ENCODE results near the gene AUTS2.
"Not testable (repeated sequence)": the region's sequence is repeated elsewhere in the genome, so short reads cannot be mapped to it uniquely, and the experiment has no call there.

AUTS2 gene

GRCh38 chr7:70578131-70578530, 979.9 kb downstream of the AUTS2 start:
- DNase-seq, result no peak

- DNase-seq, result no peak
Measured at GRCh38 chr7:70579397-70580097, 981.3 kb downstream of the AUTS2 start.

DNA sequence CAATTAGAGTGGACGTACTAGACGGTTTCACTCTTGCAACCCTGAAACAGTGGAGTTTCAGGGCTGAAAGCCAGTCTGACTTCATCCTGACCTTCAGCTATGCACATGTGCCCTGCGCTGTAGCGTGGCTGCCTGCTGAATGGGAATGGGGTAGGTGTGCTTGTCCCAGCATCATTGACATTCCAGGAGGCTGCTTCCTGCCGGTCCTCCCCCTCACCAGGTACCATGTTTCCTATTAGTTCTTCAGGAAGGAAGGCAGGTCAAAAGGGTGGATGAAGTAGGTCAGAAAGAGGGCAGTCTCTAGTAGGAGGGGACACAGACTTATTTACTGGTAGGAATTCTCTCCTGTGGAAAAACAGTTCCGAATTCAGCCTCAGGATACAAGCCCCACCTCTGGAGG, 981.9 kb downstream of the AUTS2 start:
- DNase-seq, result no peak

GRCh38 chr7:70582927-70583895, 984.9 kb downstream of the AUTS2 start:
- DNase-seq, result no peak

DNA sequence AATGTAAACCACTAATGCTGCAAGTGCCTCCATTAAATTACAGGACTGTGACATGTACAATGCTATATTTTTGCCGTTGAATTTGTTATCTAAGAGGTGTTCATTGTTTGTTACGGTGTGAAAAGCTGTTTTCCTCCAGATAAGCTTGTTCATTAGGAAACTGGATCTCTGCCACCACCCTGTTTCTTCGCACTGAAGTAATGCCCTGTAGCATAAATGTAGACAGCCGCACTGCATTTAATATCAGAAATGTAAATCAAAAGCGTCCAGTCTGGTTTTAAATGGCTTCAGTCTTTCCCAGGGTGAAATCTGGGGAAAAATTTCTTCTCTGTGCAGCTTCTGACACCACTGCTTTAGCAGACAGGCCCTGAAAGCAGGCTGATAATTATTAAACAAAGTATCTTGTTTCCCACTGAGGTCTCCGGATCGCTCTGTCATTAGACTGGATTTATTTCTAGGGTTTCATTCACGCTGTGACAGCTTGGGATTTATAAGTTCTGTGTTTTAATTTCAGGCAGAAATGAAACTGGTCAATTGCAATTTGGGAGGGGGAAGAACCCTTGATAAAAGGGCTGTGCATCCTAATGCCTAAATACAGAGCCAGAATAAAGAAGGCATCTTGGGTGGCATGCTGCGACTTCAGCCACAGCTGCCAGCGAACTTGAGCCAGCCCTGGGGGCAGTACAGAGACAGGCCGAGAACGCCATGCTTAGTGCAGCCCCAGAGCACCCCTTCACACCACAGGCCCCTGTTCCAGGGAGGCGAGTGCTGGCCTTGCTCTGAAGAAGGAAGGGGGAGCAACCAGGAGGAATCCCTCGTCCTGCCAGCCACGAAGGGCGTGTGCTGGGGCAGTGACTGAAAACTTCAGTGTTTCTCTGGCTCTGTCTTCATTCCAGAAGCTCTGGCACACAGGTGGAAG, 985.9 kb downstream of the AUTS2 start:
- no peak for DNase-seq

GRCh38 chr7:70585071-70585470, 986.8 kb downstream of the AUTS2 start:
- DNase-seq, result no peak

DNA sequence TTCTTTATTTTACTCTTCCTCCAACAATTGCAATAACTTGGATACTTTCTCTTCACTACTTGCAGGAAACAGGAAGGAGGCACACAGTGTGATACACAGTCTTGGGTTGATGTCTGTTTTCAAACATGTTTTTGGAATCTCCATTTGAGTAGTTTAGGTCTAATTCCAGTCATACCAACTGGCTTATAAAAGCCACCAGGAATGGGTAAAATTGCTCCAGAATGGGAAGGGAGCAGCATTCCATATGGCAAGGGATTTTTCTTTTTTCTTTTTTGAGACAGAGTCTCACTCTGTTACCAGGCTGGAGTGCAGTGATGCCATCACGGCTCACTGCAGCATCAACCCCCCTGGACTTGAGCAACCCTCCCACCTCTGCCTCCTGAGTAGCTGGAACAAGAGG, 988.5 kb downstream of the AUTS2 start:
- DNase-seq, result no peak

- no peak for DNase-seq
Measured at GRCh38 chr7:70587739-70588138, 989.5 kb downstream of the AUTS2 start.

- DNase-seq, result no peak
Measured at GRCh38 chr7:70588191-70588921, 990.1 kb downstream of the AUTS2 start.

DNA sequence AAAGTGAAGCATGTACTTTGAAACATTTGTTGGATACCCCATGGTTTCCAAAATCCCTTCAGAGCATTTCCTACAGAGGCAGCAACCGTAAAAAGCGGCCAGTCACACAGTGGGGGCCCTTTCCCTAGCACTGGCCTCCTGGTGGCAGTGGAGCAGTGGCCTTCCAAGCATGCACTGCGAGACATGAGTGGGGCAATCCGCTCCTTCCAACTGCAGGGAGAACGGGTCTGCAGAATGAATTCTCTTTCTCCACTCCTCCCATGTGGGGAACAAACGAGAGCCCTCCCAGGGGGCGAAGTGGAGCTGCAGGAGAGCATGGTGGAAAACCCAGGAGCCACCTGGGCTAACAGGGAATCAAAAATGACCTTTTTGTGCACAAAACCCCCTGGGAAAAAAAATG, 990.7 kb downstream of the AUTS2 start:
- no peak for DNase-seq

DNA sequence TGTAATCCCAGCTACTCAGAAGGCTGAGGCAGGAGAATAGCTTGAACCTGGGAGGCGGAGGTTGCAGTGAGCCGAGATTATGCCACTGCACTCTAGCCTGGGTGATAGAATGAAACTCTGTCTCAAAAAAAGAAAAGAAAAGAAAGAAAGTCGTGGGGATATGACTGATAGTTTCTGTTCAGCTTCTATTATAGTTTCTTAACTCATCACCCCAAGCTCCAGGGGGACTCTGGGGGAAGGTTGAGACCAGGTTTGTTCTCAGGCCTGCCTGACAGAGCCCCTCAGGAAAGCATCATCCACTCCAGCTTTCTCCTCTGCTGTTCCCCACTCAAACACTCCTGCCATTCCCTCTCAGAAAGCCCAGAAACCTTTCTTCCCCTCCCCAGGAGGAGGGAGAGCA, 991.3 kb downstream of the AUTS2 start:
- DNase-seq, result no peak

DNA sequence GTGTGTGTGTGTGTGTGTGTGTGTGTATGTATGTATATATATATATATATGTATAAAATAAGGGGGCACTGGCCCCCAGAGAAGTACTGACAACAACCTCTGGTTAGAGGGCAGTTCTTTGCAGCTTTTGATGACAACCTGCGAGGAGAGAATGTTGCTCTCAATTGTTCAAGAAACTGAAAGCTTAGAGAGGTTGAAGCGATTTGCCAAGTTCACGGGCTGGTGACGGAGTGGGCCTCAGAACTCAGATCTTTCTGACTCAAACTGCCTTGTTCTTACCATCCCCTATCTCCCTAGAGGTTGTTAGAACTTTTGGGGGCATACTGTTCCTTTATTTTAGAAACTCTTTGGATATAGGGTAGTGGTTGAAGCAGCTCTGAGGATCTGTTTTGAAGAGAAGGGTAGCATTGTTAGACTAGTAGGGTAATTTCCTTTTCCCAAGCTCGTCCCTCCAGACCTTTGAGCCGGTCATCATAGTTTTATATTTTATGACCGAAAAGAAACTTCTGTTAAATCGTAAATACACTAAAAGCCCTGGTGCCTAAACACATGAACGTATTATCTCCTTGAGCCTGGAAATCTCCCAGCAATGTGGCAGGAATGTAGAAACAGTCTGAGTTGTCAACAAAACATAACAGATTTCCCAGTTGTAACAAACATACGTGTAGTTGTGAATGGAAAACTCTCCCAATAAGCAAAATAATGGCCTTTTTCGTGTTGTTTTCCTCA, 992.0 kb downstream of the AUTS2 start:
- DNase-seq, result no peak

- no peak for DNase-seq
Measured at GRCh38 chr7:70591643-70592042, 993.4 kb downstream of the AUTS2 start.

DNA sequence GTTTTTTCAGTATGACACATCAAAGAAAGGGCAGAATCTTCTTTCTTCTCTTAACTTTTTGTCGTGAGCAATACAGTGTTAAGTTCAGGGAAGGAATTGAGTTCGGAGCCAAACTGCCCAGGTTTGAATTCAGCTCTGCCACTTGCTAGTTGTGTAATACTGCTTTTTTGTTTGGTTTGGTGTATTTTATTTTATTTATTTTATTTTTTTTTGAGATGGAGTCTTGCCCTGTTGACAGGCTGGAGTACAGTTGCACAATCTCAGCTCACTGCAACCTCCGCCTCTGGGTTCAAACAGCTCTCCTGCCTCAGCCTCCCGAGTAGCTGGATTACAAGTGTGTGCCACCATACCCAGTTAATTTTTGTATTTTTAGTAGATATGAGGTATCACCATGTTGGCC, 993.9 kb downstream of the AUTS2 start:
- DNase-seq, result no peak

DNA sequence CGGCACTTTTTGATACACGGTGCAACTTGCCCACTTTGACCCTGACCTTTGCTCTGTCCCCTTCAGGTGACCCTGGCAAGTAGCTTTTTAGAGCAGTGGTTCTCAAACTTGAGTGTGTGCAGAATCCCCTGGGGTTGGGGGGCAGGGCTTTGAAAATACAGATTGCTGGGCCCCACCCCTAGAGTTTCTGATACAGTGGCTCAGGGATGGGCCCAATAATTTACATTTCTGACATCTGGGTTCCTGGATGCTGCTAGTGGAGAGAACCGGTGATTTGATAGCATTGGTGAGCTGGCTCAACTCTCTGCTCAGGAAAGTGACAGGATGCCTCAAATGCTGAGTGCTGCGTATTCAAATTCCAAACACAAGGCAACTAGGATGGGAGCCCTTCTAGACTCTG, 995.9 kb downstream of the AUTS2 start:
- DNase-seq, result no peak

DNA sequence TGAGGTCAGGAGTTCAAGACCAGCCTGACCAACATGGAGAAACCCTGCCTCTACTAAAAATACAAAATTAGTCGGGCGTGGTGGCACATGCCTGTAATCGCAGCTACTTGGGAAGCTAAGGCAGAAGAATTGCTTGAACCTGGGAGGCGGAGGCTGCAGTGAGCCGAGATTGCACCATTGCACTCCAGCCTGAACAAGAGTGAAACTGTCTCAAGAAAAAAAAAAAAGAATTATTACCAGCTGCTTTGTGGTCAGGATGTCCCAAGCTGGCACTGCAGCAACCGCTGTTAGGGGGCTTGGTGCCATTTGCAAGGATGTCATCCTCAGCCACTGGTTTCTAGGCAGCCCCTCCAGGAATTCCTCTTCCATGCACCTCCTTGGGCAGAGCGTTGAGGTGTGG, 996.6 kb downstream of the AUTS2 start:
- not testable (repeated sequence) for DNase-seq

DNA sequence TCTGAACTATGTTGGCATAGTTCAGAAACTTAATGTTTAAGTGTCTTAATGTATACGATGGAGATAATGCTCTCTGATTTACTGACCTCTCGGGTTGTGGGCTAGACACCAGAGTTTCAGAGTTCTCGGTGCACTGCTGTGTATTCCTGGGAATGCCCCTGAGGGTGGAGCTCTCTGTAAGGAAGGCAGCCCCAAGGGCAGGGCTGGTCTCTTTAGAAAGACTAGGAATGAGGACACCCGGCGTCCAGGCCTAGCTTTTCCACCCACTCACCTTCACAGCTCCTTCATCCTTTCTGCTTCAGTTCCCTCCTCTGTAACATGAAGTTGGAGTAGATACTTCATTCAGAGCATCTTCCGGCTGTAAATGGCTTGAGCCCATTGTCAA, 997.1 kb downstream of the AUTS2 start:
- DNase-seq, result no peak

- peak; percentile 31 to 38 for DNase-seq
Measured at GRCh38 chr7:70595755-70596597, 997.7 kb downstream of the AUTS2 start.

DNA sequence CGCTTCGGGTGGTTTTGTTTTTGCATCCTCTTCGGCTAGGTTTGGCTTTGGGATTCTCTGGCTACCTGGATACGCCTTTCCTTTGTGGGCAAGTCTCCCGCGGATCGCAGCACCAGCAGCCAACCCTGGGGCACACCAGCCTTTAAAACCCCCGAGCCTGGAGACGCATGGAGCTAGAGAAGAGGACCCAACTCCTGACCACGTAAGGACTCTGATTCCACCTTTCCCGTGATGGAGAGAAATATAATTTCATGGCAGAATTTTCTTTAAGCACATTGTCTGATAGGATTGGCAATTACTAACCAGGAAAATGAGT, 998.3 kb downstream of the AUTS2 start:
- no peak for DNase-seq

DNA sequence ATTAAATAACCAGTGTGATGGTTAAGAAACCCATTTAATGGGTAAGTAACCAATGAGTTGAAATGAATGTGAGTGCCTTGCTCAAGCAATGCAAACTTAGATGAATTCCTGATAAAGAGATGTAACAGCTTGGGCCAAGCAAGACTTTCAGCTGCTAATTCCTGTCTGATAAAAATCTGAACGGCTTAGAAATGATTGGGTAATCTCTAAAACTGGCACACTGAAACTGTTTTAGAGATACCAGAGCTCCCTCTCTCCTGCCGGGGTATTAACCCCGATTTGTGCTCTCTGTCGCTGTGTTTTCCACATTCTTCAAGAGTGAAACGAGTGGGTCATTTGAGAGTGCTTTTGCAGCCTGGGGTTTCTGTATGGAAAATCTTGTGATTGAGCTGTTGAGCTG, 998.8 kb downstream of the AUTS2 start:
- no peak for DNase-seq

DNA sequence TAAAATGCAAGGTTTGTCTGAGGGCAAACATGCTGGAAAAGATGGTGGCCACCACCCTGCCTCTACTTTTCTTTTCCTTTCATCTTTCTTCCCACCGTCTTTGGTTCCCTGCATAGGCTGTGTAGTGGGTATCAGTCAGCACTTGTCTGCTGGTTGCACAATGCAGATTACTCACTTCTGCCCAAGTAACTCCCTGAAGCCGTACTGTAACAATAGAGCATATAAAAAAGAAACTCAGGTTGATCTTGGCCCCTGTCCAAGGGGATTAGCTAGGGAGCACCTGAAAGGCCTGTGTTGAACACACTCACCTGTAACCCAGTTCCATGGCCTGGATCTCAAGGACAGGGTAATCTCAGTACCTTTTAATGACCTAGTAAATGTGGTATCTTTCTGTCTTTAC, 1000.7 kb downstream of the AUTS2 start:
- DNase-seq, result no peak

Data from activated T-cell treated with anti-CD3 and anti-CD28 coated beads, Interleukin-2, amount 50 U/mL, for 48 hours (primary cell).